Type B pancreatic cell (in vitro differentiated cells): ENCODE measurements around the gene TAF10. TPM values are rescaled to one million over a fixed set of nuclear protein-coding genes. Genes with fewer than 3 reads are reported as not detected.
A peak's percentile ranks its signal among the peaks of the same experiment; 100 is the strongest.

Experiments used
- DNase-seq: peaks from one replicate; pipeline ENCODE4 v3.0.0; 2021; ENCODE audit warnings: mixed read lengths; ENCODE audit not compliant: unreplicated experiment; ENCODE audit errors: extremely low spot score
- H3K27ac Mint-ChIP-seq: 2 replicates; pipeline ENCODE4 v1.8.0; 2021; ENCODE audit warnings: mild to moderate bottlenecking, mixed read lengths
- H3K27me3 Mint-ChIP-seq: 2 replicates; pipeline ENCODE4 v1.8.0; 2021; ENCODE audit warnings: mixed read lengths
- H3K36me3 Mint-ChIP-seq: 2 replicates; pipeline ENCODE4 v1.8.0; 2021; ENCODE audit warnings: mixed read lengths
- H3K4me1 Mint-ChIP-seq: one replicate; pipeline ENCODE4 v1.8.0; 2021; ENCODE audit warnings: mixed read lengths; ENCODE audit not compliant: unreplicated experiment
- H3K4me3 Mint-ChIP-seq: 2 replicates; pipeline ENCODE4 v1.8.0; 2021; ENCODE audit warnings: mild to moderate bottlenecking, mixed read lengths
- H3K9me3 Mint-ChIP-seq: 2 replicates; pipeline ENCODE4 v1.8.0; 2021; ENCODE audit warnings: mixed read lengths
- total RNA-seq: library from RNA; stranded (reverse); gene quantifications from 2 replicates; pipeline ENCODE4 v1.2.1, GENCODE V29; 2021; ENCODE audit warnings: low replicate concordance
- TF ChIP-seq, protein P1 (sequence below): fragments of 200-600 bp; sonication (generic); conservative IDR thresholded peaks from 2 replicates; pipeline ENCODE4 v1.5.0; 2021; ENCODE audit warnings: antibody characterized with exemption, mild to moderate bottlenecking

TAF10 gene
- total RNA-seq, 1 donor from 2014 or later: 121 TPM

DNA sequence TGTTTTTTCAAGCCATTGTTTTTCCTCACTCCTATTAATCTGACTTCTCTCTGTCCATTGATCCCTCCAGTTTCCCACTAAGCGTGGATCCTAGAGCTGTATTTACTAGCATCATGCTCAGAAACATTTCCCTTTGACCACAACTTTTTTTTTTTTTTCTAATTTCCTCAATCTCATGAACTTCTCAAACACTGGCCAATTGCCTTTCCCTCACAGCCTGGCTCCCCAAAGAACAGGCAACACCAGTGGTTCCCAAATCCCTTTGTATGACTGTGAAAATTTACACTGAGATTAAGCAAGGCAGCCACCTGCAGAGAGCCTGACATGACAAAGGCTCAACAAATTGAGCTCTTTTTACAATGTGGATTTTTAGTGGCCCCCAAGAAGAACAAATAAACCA lies 8.6 kb upstream of the TAF10 start:
- Mint-ChIP-seq H3K4me1 (no peaks in the 10 kb centered on the region), H3K27ac (no peak overlapping the region), H3K27me3 (no peaks in the 10 kb centered on the region), H3K36me3 (peaks cover 10% of the 10 kb centered on the region), H3K9me3 (no peaks in the 10 kb centered on the region), H3K4me3 (no peak overlapping the region)
- DNase-seq: no peak
- TF ChIP-seq, protein P1, sequence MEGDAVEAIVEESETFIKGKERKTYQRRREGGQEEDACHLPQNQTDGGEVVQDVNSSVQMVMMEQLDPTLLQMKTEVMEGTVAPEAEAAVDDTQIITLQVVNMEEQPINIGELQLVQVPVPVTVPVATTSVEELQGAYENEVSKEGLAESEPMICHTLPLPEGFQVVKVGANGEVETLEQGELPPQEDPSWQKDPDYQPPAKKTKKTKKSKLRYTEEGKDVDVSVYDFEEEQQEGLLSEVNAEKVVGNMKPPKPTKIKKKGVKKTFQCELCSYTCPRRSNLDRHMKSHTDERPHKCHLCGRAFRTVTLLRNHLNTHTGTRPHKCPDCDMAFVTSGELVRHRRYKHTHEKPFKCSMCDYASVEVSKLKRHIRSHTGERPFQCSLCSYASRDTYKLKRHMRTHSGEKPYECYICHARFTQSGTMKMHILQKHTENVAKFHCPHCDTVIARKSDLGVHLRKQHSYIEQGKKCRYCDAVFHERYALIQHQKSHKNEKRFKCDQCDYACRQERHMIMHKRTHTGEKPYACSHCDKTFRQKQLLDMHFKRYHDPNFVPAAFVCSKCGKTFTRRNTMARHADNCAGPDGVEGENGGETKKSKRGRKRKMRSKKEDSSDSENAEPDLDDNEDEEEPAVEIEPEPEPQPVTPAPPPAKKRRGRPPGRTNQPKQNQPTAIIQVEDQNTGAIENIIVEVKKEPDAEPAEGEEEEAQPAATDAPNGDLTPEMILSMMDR: no peak

DNA sequence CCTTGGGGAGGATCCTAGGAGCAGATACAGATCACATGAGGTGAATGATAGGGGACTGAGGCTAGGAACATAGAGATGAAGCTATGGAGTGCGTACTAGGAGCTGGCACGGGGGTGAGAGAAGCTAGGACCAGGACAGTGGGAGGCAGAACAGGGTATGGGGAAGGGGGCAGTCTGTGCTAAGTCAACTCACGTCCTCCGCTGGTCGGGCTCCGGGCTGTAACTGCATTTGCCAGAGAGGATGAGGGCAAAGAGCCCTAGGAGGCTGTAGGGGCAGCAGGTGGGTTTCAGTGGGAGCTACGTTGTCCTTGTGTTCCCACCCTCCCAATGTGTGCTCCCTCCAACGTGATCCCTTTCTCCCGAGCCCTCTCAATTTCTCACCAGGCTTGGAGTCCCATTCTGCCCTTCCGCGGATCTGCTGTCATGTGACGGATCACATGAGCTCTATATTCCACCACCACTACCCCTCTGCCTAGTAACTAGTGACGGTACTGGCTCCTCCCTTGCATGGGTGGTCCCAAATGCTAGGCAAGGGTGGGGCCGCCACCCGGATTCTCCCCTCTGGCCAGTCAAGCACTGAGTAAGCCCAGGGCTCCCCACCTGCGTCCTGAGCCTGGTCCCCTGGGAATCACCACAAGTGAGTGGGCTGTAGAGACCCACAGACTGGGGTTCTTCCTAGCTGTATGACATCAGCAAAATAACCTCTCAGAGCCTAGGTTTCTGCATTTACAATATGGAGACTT lies 7.2 kb upstream of the TAF10 start, which contains the start of gene TPP1:
Gene TPP1 (minus strand): TSS at position 419 of the 742 bp plus-strand sequence. CDS start 22 bp downstream, at position 397.
- H3K27me3 Mint-ChIP-seq: no peaks in the 10 kb centered on the region
- H3K27ac Mint-ChIP-seq: no peak within 1 kb of the TSS
- TF ChIP-seq, protein P1: no peak

DNA sequence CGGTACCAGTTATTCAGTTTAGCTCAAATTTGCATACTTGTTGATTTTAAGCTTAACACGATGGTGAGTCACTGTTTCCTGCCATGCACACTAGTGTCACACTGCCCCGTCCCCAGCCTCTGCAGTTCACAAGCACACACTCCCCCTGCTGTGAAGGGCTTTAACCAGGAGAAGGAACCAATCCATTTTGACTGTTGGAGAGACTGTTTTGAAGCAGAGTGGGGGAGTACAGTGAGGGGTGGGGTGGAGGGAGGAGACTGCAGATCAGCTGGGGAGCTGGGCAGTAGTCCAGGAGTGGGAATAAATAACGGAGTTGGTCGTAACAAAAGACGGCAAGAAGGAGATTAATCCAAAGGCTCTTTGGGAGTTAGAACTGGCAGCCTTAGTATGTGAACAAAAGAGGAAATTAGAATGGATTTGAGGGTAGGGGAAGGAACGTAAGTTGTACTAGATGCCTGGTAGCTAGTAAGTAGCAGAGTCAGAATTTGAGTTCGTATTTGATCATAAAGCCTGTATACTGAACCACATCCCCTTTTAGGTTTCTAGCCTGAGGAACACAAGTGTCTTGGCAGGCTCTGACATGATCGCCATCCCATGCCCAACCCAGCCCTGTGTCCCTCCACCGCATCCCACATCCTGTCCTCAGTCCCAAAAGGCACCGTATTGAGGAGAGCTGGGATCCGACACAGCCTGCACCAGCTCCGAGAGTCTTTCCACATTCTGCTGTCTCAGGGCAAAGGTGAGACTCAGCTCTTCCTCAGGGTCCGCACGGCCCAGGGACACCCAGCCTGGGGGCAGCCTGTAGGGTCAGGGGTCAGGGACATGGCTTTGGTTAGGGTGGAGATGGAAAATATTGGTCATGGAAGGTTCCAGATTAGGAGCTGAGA lies 6.3 kb upstream of the TAF10 start:
- Mint-ChIP-seq H3K27ac (no peak overlapping the region), H3K36me3 (peaks cover 7% of the 10 kb centered on the region), H3K4me3 (no peak overlapping the region), H3K9me3 (no peaks in the 10 kb centered on the region), H3K4me1 (no peaks in the 10 kb centered on the region), H3K27me3 (no peaks in the 10 kb centered on the region)
- TF ChIP-seq, protein P1: no peak
- no peak for DNase-seq

More for the DNA sequence above, 7.2 kb upstream of the TAF10 start, which contains the start of gene TPP1:
- H3K4me1 Mint-ChIP-seq: no peaks in the 10 kb centered on the region
- no peak within 1 kb of the TSS for H3K4me3 Mint-ChIP-seq
- peaks cover 7% of the 10 kb centered on the region for H3K36me3 Mint-ChIP-seq
- peak; percentile 89 for DNase-seq
- no peaks in the 10 kb centered on the region for H3K9me3 Mint-ChIP-seq

DNA sequence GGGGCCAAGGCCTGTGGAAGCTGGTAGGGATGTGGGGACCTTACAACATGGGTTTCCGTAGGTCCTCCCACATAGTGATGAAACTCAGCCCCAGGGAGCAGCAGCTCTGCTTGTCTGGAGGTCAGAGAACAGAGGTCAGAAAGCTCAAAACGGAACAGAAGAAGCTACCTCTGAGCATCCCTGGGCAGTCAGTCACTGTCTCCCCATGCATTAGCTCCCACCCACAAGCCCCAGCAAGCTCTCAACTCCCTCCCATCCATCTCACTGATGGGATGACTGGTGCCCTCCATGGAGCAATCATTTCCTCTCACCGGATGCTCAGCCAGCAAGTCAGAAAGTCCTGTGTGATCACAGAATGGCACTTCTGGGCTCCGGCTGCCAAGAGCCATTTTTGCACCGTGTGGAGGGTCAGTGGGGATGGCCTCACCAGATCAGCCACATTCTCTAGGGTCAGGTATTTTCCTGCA lies 5.3 kb upstream of the TAF10 start:
- H3K4me3 Mint-ChIP-seq: peak overlapping the region; percentile 48
- H3K36me3 Mint-ChIP-seq: peaks cover 7% of the 10 kb centered on the region
- no peaks in the 10 kb centered on the region for H3K27me3 Mint-ChIP-seq
- TF ChIP-seq, protein P1: no peak
- DNase-seq: no peak
- no peaks in the 10 kb centered on the region for H3K4me1 Mint-ChIP-seq
- no peaks in the 10 kb centered on the region for H3K9me3 Mint-ChIP-seq
- H3K27ac Mint-ChIP-seq: no peak overlapping the region

DNA sequence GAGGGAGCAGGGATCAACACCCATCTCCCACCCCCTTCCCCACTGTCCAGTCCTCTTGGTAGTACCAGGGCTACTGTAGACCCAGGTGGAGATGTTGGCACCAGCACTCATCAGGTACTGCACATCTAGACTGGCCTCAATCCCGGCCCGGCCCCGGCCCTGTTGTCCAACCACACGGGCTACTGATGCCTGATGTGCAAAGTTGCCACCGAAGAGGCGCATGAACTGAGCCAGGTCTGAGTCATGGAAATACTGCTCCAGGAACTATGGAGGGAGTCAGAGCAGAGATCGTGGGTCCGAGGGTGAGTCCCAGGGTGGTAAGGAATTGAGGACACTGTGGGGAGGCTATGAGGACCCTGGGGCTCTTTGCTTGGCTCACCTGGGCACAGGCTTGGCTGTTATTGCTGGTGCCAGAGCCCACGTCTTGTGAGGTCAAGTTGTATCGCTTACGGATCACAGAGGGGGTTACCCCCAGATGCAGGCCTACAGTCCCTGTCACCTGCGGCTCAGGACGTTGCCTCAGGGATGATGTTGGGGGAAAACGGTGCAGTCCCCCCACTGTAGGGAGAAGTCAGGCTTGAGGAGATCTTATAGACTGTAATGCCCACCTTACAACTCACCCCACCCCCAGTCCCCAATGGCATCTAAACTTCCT lies 4.7 kb upstream of the TAF10 start:
- H3K36me3 Mint-ChIP-seq: peaks cover 7% of the 10 kb centered on the region
- TF ChIP-seq, protein P1: no peak
- no peaks in the 10 kb centered on the region for H3K9me3 Mint-ChIP-seq
- no peak for DNase-seq
- no peak overlapping the region for H3K27ac Mint-ChIP-seq
- H3K4me3 Mint-ChIP-seq: no peak overlapping the region
- H3K4me1 Mint-ChIP-seq: no peaks in the 10 kb centered on the region
- H3K27me3 Mint-ChIP-seq: no peaks in the 10 kb centered on the region
